ENCODE measurements around the gene ARHGAP42.

GRCh38 chr11:101028644-101029043 is 341.6 kb downstream of the ARHGAP42 start:
- TF ChIP-seq, protein P1, sequence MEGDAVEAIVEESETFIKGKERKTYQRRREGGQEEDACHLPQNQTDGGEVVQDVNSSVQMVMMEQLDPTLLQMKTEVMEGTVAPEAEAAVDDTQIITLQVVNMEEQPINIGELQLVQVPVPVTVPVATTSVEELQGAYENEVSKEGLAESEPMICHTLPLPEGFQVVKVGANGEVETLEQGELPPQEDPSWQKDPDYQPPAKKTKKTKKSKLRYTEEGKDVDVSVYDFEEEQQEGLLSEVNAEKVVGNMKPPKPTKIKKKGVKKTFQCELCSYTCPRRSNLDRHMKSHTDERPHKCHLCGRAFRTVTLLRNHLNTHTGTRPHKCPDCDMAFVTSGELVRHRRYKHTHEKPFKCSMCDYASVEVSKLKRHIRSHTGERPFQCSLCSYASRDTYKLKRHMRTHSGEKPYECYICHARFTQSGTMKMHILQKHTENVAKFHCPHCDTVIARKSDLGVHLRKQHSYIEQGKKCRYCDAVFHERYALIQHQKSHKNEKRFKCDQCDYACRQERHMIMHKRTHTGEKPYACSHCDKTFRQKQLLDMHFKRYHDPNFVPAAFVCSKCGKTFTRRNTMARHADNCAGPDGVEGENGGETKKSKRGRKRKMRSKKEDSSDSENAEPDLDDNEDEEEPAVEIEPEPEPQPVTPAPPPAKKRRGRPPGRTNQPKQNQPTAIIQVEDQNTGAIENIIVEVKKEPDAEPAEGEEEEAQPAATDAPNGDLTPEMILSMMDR (IDR thresholded peaks at IDR 0.05) = no peak
- TF ChIP-seq POLR2AphosphoS5 (IDR thresholded peaks at IDR 0.05; ENCODE audit: low read depth, low read length) (no peak), REST (IDR thresholded peaks at IDR 0.05; ENCODE audit: insufficient read depth in 1 of 2, low read depth in 2 of 2, low read length in 1 of 2) (no peak), SIN3A (IDR thresholded peaks at IDR 0.05; ENCODE audit: borderline replicate concordance, insufficient read depth, low read depth, low read length) (no peak), TCF7L2 (IDR thresholded peaks at IDR 0.05; ENCODE audit: low read depth, low read length) (no peak)

Measured in Panc1 (cell line).